ENCODE data around the gene AUTS2.

The AUTS2 gene

GRCh38 chr7:70312336-70312735, 714.1 kb downstream of the AUTS2 start:
- DNase-seq (ENCODE audit: low read depth): no peak

GRCh38 chr7:70313271-70313670, 715.0 kb downstream of the AUTS2 start:
- DNase-seq (ENCODE audit: low read depth): no peak

DNA sequence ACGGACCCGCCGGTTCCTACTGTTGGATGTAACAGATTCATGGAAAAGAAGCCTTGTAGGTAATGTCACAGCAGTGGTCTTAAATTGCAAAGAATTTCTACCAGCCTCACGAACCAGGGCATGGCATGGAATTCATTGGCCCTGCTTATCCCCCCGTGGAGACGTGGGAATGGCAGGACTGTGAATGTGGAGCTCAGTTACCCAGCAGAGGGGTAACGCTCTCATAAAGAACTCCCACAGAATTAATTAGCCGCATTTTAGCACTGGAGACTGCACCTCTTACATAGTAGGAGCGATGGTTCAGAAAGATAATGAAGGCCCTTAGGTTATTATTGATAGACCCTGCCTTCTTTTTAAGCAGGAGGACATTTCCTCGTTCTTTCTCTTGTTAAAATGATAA, 715.4 kb downstream of the AUTS2 start:
- DNase-seq (ENCODE audit: low read depth): no peak

DNA sequence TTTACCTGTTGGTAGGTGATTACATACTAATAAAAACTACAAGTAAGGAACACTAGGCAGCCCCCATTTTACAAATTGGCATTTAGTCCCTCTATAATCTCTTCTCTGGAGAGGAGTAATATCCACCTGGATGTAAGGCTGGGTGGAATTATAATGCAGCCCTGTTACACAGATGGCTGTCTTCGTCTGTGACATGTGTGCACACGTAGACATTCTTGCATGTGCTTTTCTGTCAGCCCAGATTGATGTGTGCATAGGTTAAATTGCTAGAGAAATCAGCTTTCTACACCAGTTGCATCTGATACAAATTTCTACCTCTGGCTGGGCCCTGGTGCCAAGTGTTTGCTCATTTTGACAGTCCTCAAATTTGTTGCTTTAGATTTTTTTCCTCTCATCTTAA, 715.9 kb downstream of the AUTS2 start:
- DNase-seq (ENCODE audit: low read depth): no peak

GRCh38 chr7:70316745-70317144, 718.5 kb downstream of the AUTS2 start:
- no peak for DNase-seq (ENCODE audit: low read depth)

DNA sequence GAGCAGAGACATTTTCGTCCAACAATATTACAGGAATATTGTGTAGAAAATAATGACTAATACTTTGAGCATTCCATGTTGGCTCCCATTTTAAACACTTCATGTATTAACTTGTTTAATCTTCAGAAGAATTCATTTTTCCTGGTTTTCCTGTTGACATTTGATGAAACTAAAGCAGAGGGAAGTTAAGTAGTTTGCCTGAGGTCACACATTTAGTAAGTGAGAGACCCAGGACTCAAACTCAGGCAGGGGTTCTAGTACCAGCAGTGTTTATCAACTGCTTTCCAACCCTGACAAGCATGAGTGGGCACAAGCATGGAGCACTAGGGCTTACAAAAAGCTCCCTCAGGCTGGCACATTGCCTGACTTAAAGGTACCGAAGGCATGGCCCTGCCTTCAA, 719.1 kb downstream of the AUTS2 start:
- no peak for DNase-seq (ENCODE audit: low read depth)

- no peak for DNase-seq (ENCODE audit: low read depth)
These were observed 720.2 kb downstream of the AUTS2 start for GRCh38 chr7:70318511-70318910.

DNA sequence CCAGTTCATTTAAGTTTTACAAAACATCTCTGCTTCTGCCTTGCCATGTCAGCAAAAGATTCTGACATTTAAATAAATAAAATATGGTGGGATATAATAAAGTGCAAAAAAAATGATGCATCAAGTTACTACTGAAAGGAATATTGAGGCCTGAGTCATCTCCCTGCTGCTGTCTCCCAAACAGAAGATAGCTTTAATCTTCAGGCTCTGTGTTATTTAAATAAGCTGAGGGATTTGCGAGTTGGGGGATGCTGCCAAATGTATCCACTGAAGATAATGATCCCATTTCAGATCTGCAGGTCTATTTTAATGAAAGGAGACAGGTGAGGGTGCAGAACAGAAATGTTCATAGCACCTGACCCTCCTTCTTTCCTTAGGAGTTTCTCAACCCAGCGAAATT, 720.8 kb downstream of the AUTS2 start:
- DNase-seq (ENCODE audit: low read depth): no peak

- no peak for DNase-seq (ENCODE audit: low read depth)
These were observed 722.8 kb downstream of the AUTS2 start for GRCh38 chr7:70321016-70321590.

DNA sequence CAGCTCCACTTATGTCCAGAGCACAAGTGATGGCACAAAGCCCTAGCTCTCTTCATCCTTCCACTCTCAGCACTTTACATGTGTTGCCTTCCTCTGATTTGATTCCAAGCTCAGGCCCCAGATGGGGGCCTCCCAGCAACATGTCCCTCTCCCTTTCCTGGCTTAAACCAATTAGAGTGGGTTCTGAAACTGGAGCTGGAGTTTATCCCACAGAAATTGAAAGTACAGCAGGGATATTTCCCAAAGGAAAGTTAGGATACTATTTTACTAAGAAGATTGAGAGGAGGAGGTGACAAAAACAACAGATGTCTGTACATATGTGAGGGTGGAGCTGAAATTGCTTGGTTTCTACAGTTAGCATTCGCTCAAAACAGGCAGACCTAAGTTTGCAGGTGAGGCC, 724.6 kb downstream of the AUTS2 start:
- DNase-seq (ENCODE audit: low read depth): no peak

DNA sequence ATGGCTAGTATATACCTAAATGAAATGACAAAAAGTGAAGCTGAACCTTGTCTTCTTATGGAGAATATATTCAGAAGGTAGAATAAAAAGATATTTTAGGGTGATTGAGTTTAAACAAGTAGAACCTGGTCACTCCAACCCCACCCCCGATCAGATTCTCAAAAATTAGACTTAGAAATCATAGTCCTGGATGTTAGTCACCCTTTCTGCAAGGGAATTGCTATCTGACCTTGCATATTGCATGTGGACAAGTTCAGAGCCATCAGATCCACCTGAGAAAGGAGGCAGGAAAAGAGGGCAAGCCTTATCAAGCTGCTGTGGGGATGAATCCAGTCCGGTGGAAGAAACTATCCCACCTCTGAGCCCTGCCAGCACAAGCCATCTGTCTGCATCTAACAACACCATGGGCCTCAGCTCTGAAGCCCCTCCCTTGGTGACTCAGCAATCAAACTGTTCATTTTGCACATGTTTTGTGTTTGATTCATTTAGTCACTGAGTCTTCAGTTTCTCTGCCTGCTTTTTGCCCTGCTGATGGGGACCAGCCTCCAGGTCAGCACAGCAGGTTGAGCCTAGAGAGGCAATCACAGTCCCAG, 727.3 kb downstream of the AUTS2 start:
- no peak for DNase-seq (ENCODE audit: low read depth)

- no peak for DNase-seq (ENCODE audit: low read depth)
These were observed 736.0 kb downstream of the AUTS2 start for GRCh38 chr7:70334295-70334694.

GRCh38 chr7:70334871-70335270, 736.6 kb downstream of the AUTS2 start:
- DNase-seq (ENCODE audit: low read depth): no peak

DNA sequence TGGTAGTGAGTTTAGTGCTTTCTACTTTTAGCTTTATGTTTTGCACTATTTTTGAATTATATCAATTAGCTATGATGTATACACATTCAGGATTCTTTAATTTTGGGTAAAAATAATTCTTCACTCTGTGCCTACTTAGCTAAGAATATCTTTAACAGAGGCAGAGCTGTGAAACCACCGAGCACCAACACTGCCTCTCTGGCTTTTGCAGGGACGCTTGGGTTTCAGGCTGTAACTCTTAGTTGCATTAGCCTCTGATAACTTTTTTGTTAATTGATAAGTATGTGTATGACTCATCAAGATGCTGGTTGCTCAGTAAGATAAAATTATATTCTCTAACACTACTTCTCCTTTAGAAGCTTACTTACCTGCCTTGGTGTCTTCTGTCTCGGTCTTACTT, 738.3 kb downstream of the AUTS2 start:
- DNase-seq (ENCODE audit: low read depth): no peak

DNA sequence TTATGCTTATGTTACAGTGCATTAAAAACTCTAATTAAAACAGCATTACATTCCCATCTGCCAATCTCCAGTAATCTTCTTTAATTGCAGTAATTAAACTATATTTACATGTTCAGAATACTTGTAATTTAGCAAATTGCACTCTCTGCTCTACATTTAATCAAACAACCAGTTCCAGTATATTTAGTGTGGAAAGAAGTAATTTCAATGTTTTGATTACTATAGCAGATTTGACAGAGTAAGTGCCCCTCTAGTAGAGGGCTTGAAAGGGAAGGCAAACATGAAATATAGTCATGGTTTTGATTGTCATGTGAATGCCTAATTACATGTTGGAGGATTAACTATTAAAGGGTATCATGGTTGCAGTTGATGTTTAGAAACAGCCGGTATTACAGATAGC, 739.7 kb downstream of the AUTS2 start:
- DNase-seq (ENCODE audit: low read depth): no peak

DNA sequence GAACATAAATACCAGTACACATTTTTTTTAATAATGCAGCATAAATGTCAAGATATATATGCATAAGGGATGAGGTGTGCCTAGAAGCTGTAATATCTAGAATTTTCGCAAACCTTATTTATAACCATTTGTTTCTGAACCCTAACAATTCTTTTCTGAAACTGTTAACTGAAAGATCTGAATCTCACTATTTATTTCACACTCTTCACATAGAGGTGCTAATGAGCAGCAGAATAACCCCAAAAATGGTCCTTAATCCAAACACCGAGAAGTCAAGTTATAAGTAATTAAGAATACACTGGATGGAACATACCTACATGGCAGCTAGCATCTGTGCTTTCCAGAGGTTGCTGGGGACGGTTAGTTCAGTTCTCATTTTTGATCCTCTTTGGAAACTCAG, 742.0 kb downstream of the AUTS2 start:
- no peak for DNase-seq (ENCODE audit: low read depth)

DNA sequence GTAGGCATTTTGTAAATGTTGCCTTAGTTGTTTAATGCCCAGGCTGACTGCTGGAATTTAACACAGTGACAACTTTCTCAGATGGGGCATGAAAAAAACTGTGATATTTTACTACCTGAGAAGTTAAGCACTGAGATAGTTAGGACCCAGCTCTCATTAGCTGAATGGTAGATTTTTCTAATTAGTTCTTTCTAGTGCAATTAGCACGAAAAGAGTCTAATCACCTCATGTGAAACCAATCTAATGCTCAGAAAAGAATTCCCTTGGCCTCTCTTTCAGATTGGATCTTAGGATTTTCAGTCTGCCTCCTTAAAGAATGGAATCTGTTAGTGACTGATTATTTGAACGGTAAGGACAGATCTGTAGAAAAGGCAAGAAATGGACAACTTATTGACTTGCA, 743.2 kb downstream of the AUTS2 start:
- DNase-seq (ENCODE audit: low read depth): no peak

GRCh38 chr7:70343519-70343918, 745.2 kb downstream of the AUTS2 start:
- DNase-seq (ENCODE audit: low read depth): no peak

- no peak for DNase-seq (ENCODE audit: low read depth)
These were observed 746.5 kb downstream of the AUTS2 start for GRCh38 chr7:70344726-70345125.

DNA sequence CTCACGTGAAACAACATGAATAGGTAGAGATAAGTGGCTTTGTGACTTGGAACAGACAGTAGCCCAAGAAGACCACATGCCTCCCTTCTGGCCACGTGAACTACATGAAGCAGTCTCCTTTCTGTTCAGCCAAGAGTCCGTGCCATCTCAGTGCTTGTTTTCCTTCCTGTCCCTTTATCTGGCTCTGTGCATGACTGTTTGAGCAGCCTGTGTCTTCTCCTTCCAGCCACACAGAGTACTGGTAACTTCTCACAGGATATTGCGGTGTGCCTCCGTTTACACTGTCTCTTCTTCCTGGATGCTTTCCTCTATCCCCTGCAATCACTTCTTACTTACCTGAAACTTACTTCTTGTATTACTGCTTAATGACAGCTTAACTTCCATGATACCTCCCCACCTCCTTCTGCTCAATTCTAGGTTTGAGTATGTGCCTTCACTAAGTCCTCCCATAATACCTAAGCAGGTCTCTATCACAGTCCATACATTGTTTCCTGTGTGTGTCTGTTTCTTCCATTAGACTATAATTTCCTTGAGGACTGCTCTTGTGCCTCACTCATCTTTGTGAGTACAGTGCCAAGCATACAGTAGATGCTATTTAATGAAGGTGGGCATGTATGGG, 748.7 kb downstream of the AUTS2 start:
- DNase-seq (ENCODE audit: low read depth): no peak

DNA sequence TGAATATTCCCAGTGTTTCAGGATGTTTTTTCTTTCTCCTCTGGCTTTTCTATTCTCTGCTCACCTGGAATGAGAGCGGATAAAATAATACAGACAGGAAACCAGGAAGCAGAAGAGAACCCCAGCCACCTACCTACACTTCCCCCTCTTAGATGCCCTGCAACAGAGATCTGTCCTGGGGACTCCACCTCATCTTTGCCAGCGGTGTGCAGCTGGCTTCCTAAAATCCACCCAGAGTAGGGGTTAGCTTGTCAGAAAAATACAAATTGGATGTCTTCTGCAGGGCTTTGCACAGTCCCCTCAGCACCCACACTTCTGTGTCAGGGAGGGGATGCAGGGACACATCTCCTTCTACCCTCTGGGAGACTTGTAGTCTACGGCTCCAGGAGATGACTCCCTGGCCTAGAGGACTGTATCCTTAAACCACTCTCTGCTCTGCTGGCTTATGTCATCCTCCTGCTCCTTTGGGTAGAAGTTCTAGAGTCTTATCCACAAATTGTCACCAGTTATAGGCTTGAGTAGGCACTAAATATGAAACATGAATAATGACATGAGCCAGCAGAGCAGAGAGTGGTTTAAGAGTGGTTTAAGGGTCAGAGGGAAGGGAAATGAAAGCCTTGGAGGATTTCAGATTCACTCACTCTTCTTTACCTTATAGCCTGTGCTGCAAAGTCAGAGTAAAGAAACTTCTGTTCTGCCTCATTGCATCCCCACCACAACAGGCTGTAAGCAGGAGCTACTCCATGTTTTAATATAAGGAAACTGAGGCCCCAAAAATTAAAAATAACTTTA, 749.4 kb downstream of the AUTS2 start:
- DNase-seq (ENCODE audit: low read depth): no peak

DNA sequence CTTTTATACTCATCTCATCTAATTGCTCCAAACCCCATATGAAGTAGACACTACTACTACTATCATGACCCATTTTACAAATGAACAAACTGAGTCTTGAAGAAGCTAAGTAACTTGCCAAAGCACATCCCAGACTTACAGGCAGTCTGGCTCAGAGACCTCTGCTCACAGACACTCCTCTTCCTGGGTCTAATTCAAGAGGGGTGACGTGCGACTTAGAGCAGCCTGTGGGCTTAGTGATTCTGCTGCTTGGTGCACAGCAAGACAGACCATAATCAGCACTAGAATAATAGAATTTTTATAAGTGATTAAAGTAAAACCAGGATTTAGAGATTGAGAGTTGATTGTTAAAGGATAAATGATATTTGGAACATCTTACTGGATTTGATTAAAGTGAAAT, 750.8 kb downstream of the AUTS2 start:
- no peak for DNase-seq (ENCODE audit: low read depth)

DNA sequence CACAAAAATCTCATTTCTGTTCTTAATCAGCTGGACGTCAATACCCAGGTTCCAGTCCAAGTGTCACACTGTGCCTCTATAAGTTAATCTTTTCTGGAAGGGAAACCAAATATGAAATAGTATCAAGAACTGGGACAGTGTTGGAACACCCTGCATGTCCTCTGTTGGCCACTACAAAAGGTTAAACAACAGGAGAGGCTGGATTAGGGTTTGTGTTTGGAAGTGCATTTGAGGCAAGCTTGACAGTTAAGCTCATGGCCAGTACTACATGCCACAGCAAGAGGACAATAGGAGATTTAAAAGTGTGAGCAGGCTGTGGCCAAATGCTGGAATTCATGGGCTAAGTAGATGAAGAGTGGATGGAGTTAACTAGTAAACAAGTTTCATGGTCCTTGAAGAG, 751.5 kb downstream of the AUTS2 start:
- DNase-seq (ENCODE audit: low read depth): no peak

Data from stimulated activated CD8-positive, alpha-beta memory T cell treated with anti-CD3 and anti-CD28 coated beads, Interleukin-15, amount 100 ng/mL, for 24 hours (primary cell).